ENCODE data around the gene KLHL3. TPM values are rescaled to one million over a fixed set of nuclear protein-coding genes. Genes with fewer than 3 reads are reported as not detected.

KLHL3 gene
- total RNA-seq, 4 donors from 2014 or later, result 0.46 to 4.6 (median 1.7) TPM

- peak; percentile 41 to 70 (median 56) for TF ChIP-seq CTCF (IDR thresholded peaks at IDR 0.05 in 4 of 5, conservative IDR thresholded peaks at IDR 0.05 in 1 of 5)
- TF ChIP-seq POLR2A (IDR thresholded peaks at IDR 0.05), result no peak
- no peak overlapping the region for H3K27ac ChIP-seq
- no peaks in the 10 kb centered on the region for H3K27me3 ChIP-seq
- DNase-seq (peak in 1 of 2 donors; percentile 23), ATAC-seq (peak; percentile 76 to 86)
- H3K36me3 ChIP-seq, result no peaks in the 10 kb centered on the region
- H3K4me3 ChIP-seq, result no peak overlapping the region
- in situ Hi-C loops (cut with MboI; ENCODE audit: low sequenced_read_pairs in 4 of 4) (loop anchor here in 3 of 4 donors (5.0 to 10.0 kb wide), 3 partner anchors 88 to 118 kb away; no protein-coding TSS in a partner anchor), intact Hi-C loops (cut with DNase I; ENCODE audit: low total_unique reads) (loop anchor here (1.0 kb wide), 2 partner anchors 83 to 114 kb away; no protein-coding TSS in a partner anchor)
- peaks cover 3 to 4% of the 10 kb centered on the region in 2 donors for H3K4me1 ChIP-seq
- H3K9me3 ChIP-seq, result no peaks in the 10 kb centered on the region
These were observed 7.2 kb upstream of the KLHL3 start for GRCh38 chr5:137743031-137743640.

- Histone ChIP-seq H3K27ac (no peak overlapping the region), H3K36me3 (no peaks in the 10 kb centered on the region), H3K4me3 (no peak overlapping the region), H3K9me3 (no peaks in the 10 kb centered on the region), H3K27me3 (no peaks in the 10 kb centered on the region), H3K4me1 (no peaks in the 10 kb centered on the region)
- ATAC-seq (no peak), DNase-seq (no peak)
- in situ Hi-C loops (cut with MboI; ENCODE audit: low sequenced_read_pairs in 4 of 4) (loop anchor here in 3 of 4 donors (5.0 to 10.0 kb wide), 3 partner anchors 87 to 117 kb away; no protein-coding TSS in a partner anchor), intact Hi-C loops (cut with DNase I; ENCODE audit: low total_unique reads) (no loop called here)
- TF ChIP-seq POLR2A (IDR thresholded peaks at IDR 0.05), result no peak
- TF ChIP-seq CTCF (IDR thresholded peaks at IDR 0.05 in 4 of 5, conservative IDR thresholded peaks at IDR 0.05 in 1 of 5), result no peak
These were observed 5.8 kb upstream of the KLHL3 start for GRCh38 chr5:137741718-137742117.

GRCh38 chr5:137739737-137740136 lies 3.8 kb upstream of the KLHL3 start:
- intact Hi-C loops (cut with DNase I; ENCODE audit: low total_unique reads), result no loop called here
- in situ Hi-C loops (cut with MboI; ENCODE audit: low sequenced_read_pairs in 4 of 4), result loop anchor here (5.0 to 10.0 kb wide), 4 partner anchors 85 to 115 kb away; no protein-coding TSS in a partner anchor
- TF ChIP-seq CTCF (IDR thresholded peaks at IDR 0.05 in 4 of 5, conservative IDR thresholded peaks at IDR 0.05 in 1 of 5) (no peak), POLR2A (IDR thresholded peaks at IDR 0.05) (no peak)
- ATAC-seq, result no peak
- Histone ChIP-seq H3K27ac (no peak overlapping the region), H3K9me3 (no peaks in the 10 kb centered on the region), H3K36me3 (no peaks in the 10 kb centered on the region), H3K4me3 (no peak overlapping the region), H3K4me1 (peaks cover 9% of the 10 kb centered on the region in 2 donors), H3K27me3 (no peaks in the 10 kb centered on the region)
- DNase-seq, result no peak

GRCh38 chr5:137738947-137739346 lies 3.1 kb upstream of the KLHL3 start:
- Histone ChIP-seq H3K4me1 (peaks cover 9% of the 10 kb centered on the region in 2 donors), H3K27ac (no peak overlapping the region), H3K36me3 (no peaks in the 10 kb centered on the region), H3K27me3 (no peaks in the 10 kb centered on the region), H3K9me3 (no peaks in the 10 kb centered on the region), H3K4me3 (no peak overlapping the region)
- intact Hi-C loops (cut with DNase I; ENCODE audit: low total_unique reads), result no loop called here
- ATAC-seq (no peak), DNase-seq (no peak)
- in situ Hi-C loops (cut with MboI; ENCODE audit: low sequenced_read_pairs in 4 of 4), result loop anchor here in 1 of 4 donors (10.0 kb wide), 1 partner anchor 94 kb away; no protein-coding TSS in a partner anchor
- TF ChIP-seq POLR2A (IDR thresholded peaks at IDR 0.05), result no peak
- TF ChIP-seq CTCF (IDR thresholded peaks at IDR 0.05 in 4 of 5, conservative IDR thresholded peaks at IDR 0.05 in 1 of 5), result no peak
